ENCODE measurements around the gene IPO7.

The IPO7 gene

GRCh38 chr11:9363954-9364912 lies 20.2 kb upstream of the IPO7 start (continued):
- TF ChIP-seq ZNF645 (tag by site-specific recombination; IDR thresholded peaks at IDR 0.05), result no peak
- peak; percentile 59; the same call in 1 of the 2 replicates for TF ChIP-seq ZNF610 (tag by site-specific recombination; IDR thresholded peaks at IDR 0.05; ENCODE audit: borderline replicate concordance)
- no peak for TF ChIP-seq HOXA7 (CRISPR knock-in tag; IDR thresholded peaks at IDR 0.05; ENCODE audit: borderline replicate concordance)
- TF ChIP-seq GLIS1 (tag by site-specific recombination; IDR thresholded peaks at IDR 0.05), result peak; percentile 51; the same call in 1 of the 2 replicates
- TF ChIP-seq, protein P1, sequence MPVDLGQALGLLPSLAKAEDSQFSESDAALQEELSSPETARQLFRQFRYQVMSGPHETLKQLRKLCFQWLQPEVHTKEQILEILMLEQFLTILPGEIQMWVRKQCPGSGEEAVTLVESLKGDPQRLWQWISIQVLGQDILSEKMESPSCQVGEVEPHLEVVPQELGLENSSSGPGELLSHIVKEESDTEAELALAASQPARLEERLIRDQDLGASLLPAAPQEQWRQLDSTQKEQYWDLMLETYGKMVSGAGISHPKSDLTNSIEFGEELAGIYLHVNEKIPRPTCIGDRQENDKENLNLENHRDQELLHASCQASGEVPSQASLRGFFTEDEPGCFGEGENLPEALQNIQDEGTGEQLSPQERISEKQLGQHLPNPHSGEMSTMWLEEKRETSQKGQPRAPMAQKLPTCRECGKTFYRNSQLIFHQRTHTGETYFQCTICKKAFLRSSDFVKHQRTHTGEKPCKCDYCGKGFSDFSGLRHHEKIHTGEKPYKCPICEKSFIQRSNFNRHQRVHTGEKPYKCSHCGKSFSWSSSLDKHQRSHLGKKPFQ (tag by site-specific recombination; IDR thresholded peaks at IDR 0.05), result no peak
- TF ChIP-seq ZNF324 (tag by site-specific recombination; IDR thresholded peaks at IDR 0.05), result peak; percentile 59; the same call in 1 of the 2 replicates
- no peak for TF ChIP-seq ZNF37A (tag by site-specific recombination; IDR thresholded peaks at IDR 0.05)
- peak; percentile 89 for TF ChIP-seq ZFP37 (tag by site-specific recombination; IDR thresholded peaks at IDR 0.05)
- peak; percentile 76; the same call in 1 of the 2 replicates for TF ChIP-seq ZNF837 (tag by site-specific recombination; IDR thresholded peaks at IDR 0.05)
- peak; percentile 95 for TF ChIP-seq ZSCAN30 (tag by site-specific recombination; IDR thresholded peaks at IDR 0.05)
- TF ChIP-seq HOXC10 (CRISPR knock-in tag; IDR thresholded peaks at IDR 0.05), result no peak
- TF ChIP-seq, protein P2, sequence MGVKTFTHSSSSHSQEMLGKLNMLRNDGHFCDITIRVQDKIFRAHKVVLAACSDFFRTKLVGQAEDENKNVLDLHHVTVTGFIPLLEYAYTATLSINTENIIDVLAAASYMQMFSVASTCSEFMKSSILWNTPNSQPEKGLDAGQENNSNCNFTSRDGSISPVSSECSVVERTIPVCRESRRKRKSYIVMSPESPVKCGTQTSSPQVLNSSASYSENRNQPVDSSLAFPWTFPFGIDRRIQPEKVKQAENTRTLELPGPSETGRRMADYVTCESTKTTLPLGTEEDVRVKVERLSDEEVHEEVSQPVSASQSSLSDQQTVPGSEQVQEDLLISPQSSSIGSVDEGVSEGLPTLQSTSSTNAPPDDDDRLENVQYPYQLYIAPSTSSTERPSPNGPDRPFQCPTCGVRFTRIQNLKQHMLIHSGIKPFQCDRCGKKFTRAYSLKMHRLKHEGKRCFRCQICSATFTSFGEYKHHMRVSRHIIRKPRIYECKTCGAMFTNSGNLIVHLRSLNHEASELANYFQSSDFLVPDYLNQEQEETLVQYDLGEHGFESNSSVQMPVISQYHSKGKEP (tag by site-specific recombination; IDR thresholded peaks at IDR 0.05), result peak; percentile 93
- TF ChIP-seq KLF1 (tag by site-specific recombination; IDR thresholded peaks at IDR 0.05), result no peak
- TF ChIP-seq ZNF777 (tag by site-specific recombination; IDR thresholded peaks at IDR 0.05; ENCODE audit: borderline replicate concordance), result no peak
- TF ChIP-seq, protein P3, sequence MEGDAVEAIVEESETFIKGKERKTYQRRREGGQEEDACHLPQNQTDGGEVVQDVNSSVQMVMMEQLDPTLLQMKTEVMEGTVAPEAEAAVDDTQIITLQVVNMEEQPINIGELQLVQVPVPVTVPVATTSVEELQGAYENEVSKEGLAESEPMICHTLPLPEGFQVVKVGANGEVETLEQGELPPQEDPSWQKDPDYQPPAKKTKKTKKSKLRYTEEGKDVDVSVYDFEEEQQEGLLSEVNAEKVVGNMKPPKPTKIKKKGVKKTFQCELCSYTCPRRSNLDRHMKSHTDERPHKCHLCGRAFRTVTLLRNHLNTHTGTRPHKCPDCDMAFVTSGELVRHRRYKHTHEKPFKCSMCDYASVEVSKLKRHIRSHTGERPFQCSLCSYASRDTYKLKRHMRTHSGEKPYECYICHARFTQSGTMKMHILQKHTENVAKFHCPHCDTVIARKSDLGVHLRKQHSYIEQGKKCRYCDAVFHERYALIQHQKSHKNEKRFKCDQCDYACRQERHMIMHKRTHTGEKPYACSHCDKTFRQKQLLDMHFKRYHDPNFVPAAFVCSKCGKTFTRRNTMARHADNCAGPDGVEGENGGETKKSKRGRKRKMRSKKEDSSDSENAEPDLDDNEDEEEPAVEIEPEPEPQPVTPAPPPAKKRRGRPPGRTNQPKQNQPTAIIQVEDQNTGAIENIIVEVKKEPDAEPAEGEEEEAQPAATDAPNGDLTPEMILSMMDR (tag by site-specific recombination; IDR thresholded peaks at IDR 0.05), result peak; percentile 42; the same call in 1 of the 2 replicates
- TF ChIP-seq KLF16 (tag by site-specific recombination; IDR thresholded peaks at IDR 0.05), result peak; percentile 52
- no peak for TF ChIP-seq ZNF514 (tag by site-specific recombination; IDR thresholded peaks at IDR 0.05)
- no peak for TF ChIP-seq ZNF23 (tag by site-specific recombination; IDR thresholded peaks at IDR 0.05; ENCODE audit: borderline replicate concordance)
- no peak for TF ChIP-seq ZNF580 (tag by site-specific recombination; IDR thresholded peaks at IDR 0.05)
- TF ChIP-seq ZNF677 (tag by site-specific recombination; IDR thresholded peaks at IDR 0.05), result no peak
- TF ChIP-seq, protein P4, sequence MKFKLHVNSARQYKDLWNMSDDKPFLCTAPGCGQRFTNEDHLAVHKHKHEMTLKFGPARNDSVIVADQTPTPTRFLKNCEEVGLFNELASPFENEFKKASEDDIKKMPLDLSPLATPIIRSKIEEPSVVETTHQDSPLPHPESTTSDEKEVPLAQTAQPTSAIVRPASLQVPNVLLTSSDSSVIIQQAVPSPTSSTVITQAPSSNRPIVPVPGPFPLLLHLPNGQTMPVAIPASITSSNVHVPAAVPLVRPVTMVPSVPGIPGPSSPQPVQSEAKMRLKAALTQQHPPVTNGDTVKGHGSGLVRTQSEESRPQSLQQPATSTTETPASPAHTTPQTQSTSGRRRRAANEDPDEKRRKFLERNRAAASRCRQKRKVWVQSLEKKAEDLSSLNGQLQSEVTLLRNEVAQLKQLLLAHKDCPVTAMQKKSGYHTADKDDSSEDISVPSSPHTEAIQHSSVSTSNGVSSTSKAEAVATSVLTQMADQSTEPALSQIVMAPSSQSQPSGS (tag by site-specific recombination; IDR thresholded peaks at IDR 0.05; ENCODE audit: low read depth), result peak; percentile 33; the same call in 1 of the 2 replicates
- peak; percentile 96 for TF ChIP-seq ZNF10 (tag by site-specific recombination; IDR thresholded peaks at IDR 0.05)
- no peak for TF ChIP-seq ZNF175 (tag by site-specific recombination; IDR thresholded peaks at IDR 0.05)
- TF ChIP-seq ZBTB7A (tag by site-specific recombination; IDR thresholded peaks at IDR 0.05; ENCODE audit: low read depth), result no peak
- no peak for TF ChIP-seq ZFP41 (tag by site-specific recombination; IDR thresholded peaks at IDR 0.05; ENCODE audit: borderline replicate concordance)
- TF ChIP-seq ZNF664 (tag by site-specific recombination; IDR thresholded peaks at IDR 0.05), result no peak
- TF ChIP-seq ZNF626 (tag by site-specific recombination; IDR thresholded peaks at IDR 0.05), result no peak
- no peak for TF ChIP-seq REST (tag by site-specific recombination; IDR thresholded peaks at IDR 0.05)

All from HEK293 (cell line).